Liver (tissue), 3 donors: ENCODE data around the gene FAM53B.

ENCODE experiments used
- ATF3 ChIP-seq: IDR thresholded peaks from 2 replicates; pipeline ENCODE4 v1.6.1; 2016; ENCODE audit warnings: antibody characterized with exemption
- HNF4A ChIP-seq, 2 donors: conservative IDR thresholded peaks; 2 replicates each; pipeline ENCODE4 v1.6.1; 2016; ENCODE audit warnings: antibody characterized with exemption in 2 of 2, mild to moderate bottlenecking in 2 of 2
- HNF4G ChIP-seq: IDR thresholded peaks from 2 replicates; pipeline ENCODE4 v1.6.1; 2016; ENCODE audit warnings: antibody characterized with exemption
- JUND ChIP-seq, 2 donors: IDR thresholded peaks; 2 replicates each; pipeline ENCODE4 v1.6.1; 2016; ENCODE audit warnings: antibody characterized with exemption in 2 of 2
- MAX ChIP-seq: IDR thresholded peaks from 2 replicates; pipeline ENCODE4 v1.6.1; 2016; ENCODE audit warnings: antibody characterized with exemption
- RAD21 ChIP-seq, 2 donors: IDR thresholded peaks; 2 replicates each; pipeline ENCODE4 v1.6.1; 2016; ENCODE audit warnings: antibody characterized with exemption in 2 of 2, mild to moderate bottlenecking in 2 of 2
- SP1 ChIP-seq: IDR thresholded peaks from 2 replicates; pipeline ENCODE4 v1.6.1; 2018; ENCODE audit warnings: antibody characterized with exemption, mild to moderate bottlenecking
- TAF1 ChIP-seq: conservative IDR thresholded peaks from 2 replicates; pipeline ENCODE4 v1.6.1; 2016; ENCODE audit warnings: antibody characterized with exemption, mild to moderate bottlenecking
- TF ChIP-seq, protein P1 (sequence below): fragments of 150-350 bp; IDR thresholded peaks from 2 replicates; pipeline ENCODE4 v1.5.1; 2017; ENCODE audit warnings: improper control_type of control experiment, low read depth, low read length; ENCODE audit not compliant: missing input control
- TF ChIP-seq, protein P2 (sequence below): IDR thresholded peaks from 2 replicates; pipeline ENCODE4 v1.6.1; 2016; ENCODE audit warnings: antibody characterized with exemption, mild to moderate bottlenecking
- donor health status: healthy.
- donor health status: healthy.

DNA sequence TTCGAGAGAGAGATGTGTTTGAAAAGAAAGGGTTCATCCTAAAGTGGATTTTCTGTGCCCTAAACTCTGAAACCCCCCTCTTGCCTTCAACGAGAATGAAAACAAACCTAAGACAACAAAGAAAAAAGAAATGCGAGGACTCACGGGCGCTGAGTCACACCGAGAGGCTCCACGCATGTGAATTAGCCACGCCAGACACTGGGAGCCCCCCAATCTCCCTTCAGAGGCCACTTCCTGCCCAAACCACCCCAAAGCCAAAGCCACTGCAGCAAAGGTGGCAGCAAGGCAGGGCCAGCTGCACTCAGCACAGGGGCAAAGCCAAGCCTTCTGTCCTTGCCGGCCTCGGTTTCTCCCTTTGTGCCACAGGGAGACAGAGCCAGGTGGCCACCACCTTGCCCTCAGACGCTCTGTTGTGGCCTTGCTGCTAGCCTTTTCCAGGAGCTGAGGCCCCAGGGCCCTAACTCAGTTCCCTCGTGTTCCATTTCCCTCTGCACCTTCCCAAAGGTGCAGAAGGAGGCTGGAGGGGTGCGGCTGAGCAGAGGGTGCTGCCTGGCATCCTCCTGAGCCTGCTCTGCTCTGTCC, 93.3 kb downstream of the FAM53B start:
- TF ChIP-seq, protein P1, sequence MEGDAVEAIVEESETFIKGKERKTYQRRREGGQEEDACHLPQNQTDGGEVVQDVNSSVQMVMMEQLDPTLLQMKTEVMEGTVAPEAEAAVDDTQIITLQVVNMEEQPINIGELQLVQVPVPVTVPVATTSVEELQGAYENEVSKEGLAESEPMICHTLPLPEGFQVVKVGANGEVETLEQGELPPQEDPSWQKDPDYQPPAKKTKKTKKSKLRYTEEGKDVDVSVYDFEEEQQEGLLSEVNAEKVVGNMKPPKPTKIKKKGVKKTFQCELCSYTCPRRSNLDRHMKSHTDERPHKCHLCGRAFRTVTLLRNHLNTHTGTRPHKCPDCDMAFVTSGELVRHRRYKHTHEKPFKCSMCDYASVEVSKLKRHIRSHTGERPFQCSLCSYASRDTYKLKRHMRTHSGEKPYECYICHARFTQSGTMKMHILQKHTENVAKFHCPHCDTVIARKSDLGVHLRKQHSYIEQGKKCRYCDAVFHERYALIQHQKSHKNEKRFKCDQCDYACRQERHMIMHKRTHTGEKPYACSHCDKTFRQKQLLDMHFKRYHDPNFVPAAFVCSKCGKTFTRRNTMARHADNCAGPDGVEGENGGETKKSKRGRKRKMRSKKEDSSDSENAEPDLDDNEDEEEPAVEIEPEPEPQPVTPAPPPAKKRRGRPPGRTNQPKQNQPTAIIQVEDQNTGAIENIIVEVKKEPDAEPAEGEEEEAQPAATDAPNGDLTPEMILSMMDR: no peak
- TF ChIP-seq ATF3 (no peak), SP1 (no peak), MAX (no peak), TAF1 (no peak), JUND (IDR thresholded peaks at IDR 0.05) (no peak), HNF4G (no peak), HNF4A (conservative IDR thresholded peaks at IDR 0.05) (no peak), RAD21 (IDR thresholded peaks at IDR 0.05) (no peak)
- TF ChIP-seq, protein P2, sequence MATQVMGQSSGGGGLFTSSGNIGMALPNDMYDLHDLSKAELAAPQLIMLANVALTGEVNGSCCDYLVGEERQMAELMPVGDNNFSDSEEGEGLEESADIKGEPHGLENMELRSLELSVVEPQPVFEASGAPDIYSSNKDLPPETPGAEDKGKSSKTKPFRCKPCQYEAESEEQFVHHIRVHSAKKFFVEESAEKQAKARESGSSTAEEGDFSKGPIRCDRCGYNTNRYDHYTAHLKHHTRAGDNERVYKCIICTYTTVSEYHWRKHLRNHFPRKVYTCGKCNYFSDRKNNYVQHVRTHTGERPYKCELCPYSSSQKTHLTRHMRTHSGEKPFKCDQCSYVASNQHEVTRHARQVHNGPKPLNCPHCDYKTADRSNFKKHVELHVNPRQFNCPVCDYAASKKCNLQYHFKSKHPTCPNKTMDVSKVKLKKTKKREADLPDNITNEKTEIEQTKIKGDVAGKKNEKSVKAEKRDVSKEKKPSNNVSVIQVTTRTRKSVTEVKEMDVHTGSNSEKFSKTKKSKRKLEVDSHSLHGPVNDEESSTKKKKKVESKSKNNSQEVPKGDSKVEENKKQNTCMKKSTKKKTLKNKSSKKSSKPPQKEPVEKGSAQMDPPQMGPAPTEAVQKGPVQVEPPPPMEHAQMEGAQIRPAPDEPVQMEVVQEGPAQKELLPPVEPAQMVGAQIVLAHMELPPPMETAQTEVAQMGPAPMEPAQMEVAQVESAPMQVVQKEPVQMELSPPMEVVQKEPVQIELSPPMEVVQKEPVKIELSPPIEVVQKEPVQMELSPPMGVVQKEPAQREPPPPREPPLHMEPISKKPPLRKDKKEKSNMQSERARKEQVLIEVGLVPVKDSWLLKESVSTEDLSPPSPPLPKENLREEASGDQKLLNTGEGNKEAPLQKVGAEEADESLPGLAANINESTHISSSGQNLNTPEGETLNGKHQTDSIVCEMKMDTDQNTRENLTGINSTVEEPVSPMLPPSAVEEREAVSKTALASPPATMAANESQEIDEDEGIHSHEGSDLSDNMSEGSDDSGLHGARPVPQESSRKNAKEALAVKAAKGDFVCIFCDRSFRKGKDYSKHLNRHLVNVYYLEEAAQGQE: no peak
